Natural killer cell (primary cell): ENCODE measurements around the gene NDUFS6. TPM values are rescaled to one million over a fixed set of nuclear protein-coding genes. Genes with fewer than 3 reads are reported as not detected.

Experiments used
- ATAC-seq, 3 donors: fragments of 150-1000 bp in 2 of 3; fragments of 200-7000 bp in 1 of 3; cut with Tn5 transposase; 1 replicate in 1 of 3; 2 replicates in 2 of 3; pipeline ENCODE4 v1.10.0; 2021; ENCODE audit warnings: mild to moderate bottlenecking in 2 of 3, moderate library complexity in 2 of 3
- DNase-seq, 2 donors: peaks; one replicate each; pipeline versions ENCODE4 v3.0.0 to v3.0.0-alpha.2; 2013 to 2021; ENCODE audit warnings: mixed read lengths in 1 of 2
- H3K27ac ChIP-seq: one replicate; pipeline ENCODE4 v1.5.1; 2013; ENCODE audit warnings: mild to moderate bottlenecking, low read length
- H3K27me3 ChIP-seq: one replicate; pipeline ENCODE4 v1.6.1; 2013; ENCODE audit warnings: low read length; ENCODE audit not compliant: control insufficient read depth, insufficient read depth
- H3K36me3 ChIP-seq: one replicate; pipeline ENCODE4 v1.6.1; 2013; ENCODE audit warnings: low read length; ENCODE audit not compliant: control insufficient read depth, insufficient read depth
- H3K4me1 ChIP-seq: one replicate; pipeline ENCODE4 v1.6.1; 2013; ENCODE audit warnings: low read length; ENCODE audit not compliant: control insufficient read depth, insufficient read depth
- H3K4me3 ChIP-seq: one replicate; pipeline ENCODE4 v1.5.1; 2013; ENCODE audit warnings: low read length
- H3K9me3 ChIP-seq: one replicate; pipeline ENCODE4 v1.6.1; 2013; ENCODE audit warnings: low read length; ENCODE audit not compliant: control insufficient read depth, insufficient read depth
- H3K27ac Mint-ChIP-seq, 2 donors: one replicate each; pipeline ENCODE4 v1.8.0; 2022; ENCODE audit warnings: mild to moderate bottlenecking in 2 of 2, mixed read lengths in 2 of 2, moderate library complexity in 1 of 2
- H3K27me3 Mint-ChIP-seq, 2 donors: one replicate each; pipeline ENCODE4 v1.8.0; 2022; ENCODE audit warnings: low read depth in 2 of 2, mixed read lengths in 2 of 2
- H3K36me3 Mint-ChIP-seq: one replicate; pipeline ENCODE4 v1.8.0; 2022; ENCODE audit warnings: mixed read lengths
- H3K4me1 Mint-ChIP-seq, 2 donors: one replicate each; pipeline ENCODE4 v1.8.0; 2022; ENCODE audit warnings: mixed read lengths in 2 of 2
- H3K4me3 Mint-ChIP-seq: one replicate; pipeline ENCODE4 v1.8.0; 2022; ENCODE audit warnings: mild to moderate bottlenecking, moderate library complexity, mixed read lengths
- H3K9me3 Mint-ChIP-seq, 2 donors: one replicate each; pipeline ENCODE4 v1.8.0; 2022; ENCODE audit warnings: mixed read lengths in 2 of 2
- WGBS: methylation state at CpG from one replicate; pipeline ENCODE4 v1.1.7; 2013; ENCODE audit warnings: missing lambda C conversion rate; ENCODE audit not compliant: insufficient coverage; 5-methylcytosine and 5-hydroxymethylcytosine counted together
- intact Hi-C: fragments of 100-400 bp; cut with micrococcal nuclease; formaldehyde crosslinking; loops from one replicate; pipeline ENCODE4 v1.14.2; 2022
- total RNA-seq, 4 donors: library from RNA; stranded (reverse); fragments of 120-200 nt in 1 of 4; gene quantifications; one replicate each; pipeline versions ENCODE4 v1.2.3 to v1.2.4, GENCODE V29; 2013 to 2022
- TF ChIP-seq, protein P1 (sequence below): fragments of 200-600 bp; IDR thresholded peaks from one replicate; pipeline ENCODE4 v1.8.0; 2022; ENCODE audit warnings: antibody characterized with exemption

Gene NDUFS6
- total RNA-seq, 3 donors from 2014 or later (not counting 1 experiment from before 2014, with no cell fraction given) = 19.2 to 25.9 (median 22.5) TPM

GRCh38 chr5:1821862-1822261 is 20.7 kb downstream of the NDUFS6 start:
- DNase-seq (no peak), ATAC-seq (no peak)
- no peak overlapping the region for H3K27ac Mint-ChIP-seq
- intact Hi-C loops = no loop called here
- H3K4me1 Mint-ChIP-seq = peaks cover 0 to 7% of the 10 kb centered on the region in 2 donors
- no peaks in the 10 kb centered on the region for H3K4me1 ChIP-seq
- peaks cover 38% of the 10 kb centered on the region for H3K36me3 ChIP-seq
- H3K27ac ChIP-seq = no peak overlapping the region
- H3K27me3 Mint-ChIP-seq = no peaks in the 10 kb centered on the region
- no peak overlapping the region for H3K4me3 Mint-ChIP-seq
- no peak overlapping the region for H3K4me3 ChIP-seq
- WGBS = 98% methylated on average over 8 of the region's 8 CpGs
- H3K27me3 ChIP-seq = no peaks in the 10 kb centered on the region
- TF ChIP-seq, protein P1, sequence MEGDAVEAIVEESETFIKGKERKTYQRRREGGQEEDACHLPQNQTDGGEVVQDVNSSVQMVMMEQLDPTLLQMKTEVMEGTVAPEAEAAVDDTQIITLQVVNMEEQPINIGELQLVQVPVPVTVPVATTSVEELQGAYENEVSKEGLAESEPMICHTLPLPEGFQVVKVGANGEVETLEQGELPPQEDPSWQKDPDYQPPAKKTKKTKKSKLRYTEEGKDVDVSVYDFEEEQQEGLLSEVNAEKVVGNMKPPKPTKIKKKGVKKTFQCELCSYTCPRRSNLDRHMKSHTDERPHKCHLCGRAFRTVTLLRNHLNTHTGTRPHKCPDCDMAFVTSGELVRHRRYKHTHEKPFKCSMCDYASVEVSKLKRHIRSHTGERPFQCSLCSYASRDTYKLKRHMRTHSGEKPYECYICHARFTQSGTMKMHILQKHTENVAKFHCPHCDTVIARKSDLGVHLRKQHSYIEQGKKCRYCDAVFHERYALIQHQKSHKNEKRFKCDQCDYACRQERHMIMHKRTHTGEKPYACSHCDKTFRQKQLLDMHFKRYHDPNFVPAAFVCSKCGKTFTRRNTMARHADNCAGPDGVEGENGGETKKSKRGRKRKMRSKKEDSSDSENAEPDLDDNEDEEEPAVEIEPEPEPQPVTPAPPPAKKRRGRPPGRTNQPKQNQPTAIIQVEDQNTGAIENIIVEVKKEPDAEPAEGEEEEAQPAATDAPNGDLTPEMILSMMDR = no peak
- no peaks in the 10 kb centered on the region for H3K9me3 ChIP-seq
- peaks cover 9% of the 10 kb centered on the region for H3K36me3 Mint-ChIP-seq
- H3K9me3 Mint-ChIP-seq = no peaks in the 10 kb centered on the region

GRCh38 chr5:1823381-1824034 is 22.3 kb downstream of the NDUFS6 start:
- no peaks in the 10 kb centered on the region for H3K27me3 ChIP-seq
- H3K4me1 ChIP-seq = no peaks in the 10 kb centered on the region
- H3K9me3 ChIP-seq = no peaks in the 10 kb centered on the region
- Mint-ChIP-seq H3K4me3 (no peak overlapping the region), H3K4me1 (peaks cover 0 to 13% of the 10 kb centered on the region in 2 donors), H3K9me3 (no peaks in the 10 kb centered on the region), H3K27me3 (no peaks in the 10 kb centered on the region), H3K36me3 (peaks cover 5% of the 10 kb centered on the region), H3K27ac (no peak overlapping the region)
- peaks cover 25% of the 10 kb centered on the region for H3K36me3 ChIP-seq
- ATAC-seq (no peak), DNase-seq (no peak)
- intact Hi-C loops = no loop called here
- WGBS = 98% methylated on average over 12 of the region's 12 CpGs
- TF ChIP-seq, protein P1 = no peak
- no peak overlapping the region for H3K27ac ChIP-seq
- no peak overlapping the region for H3K4me3 ChIP-seq

- whole genome bisulfite sequencing = 97% methylated on average over 25 of the region's 25 CpGs
- Mint-ChIP-seq H3K27me3 (no peaks in the 10 kb centered on the region), H3K9me3 (no peaks in the 10 kb centered on the region), H3K36me3 (no peaks in the 10 kb centered on the region), H3K27ac (no peak overlapping the region), H3K4me3 (no peak overlapping the region), H3K4me1 (peaks cover 0 to 13% of the 10 kb centered on the region in 2 donors)
- peaks cover 23% of the 10 kb centered on the region for H3K36me3 ChIP-seq
- no peaks in the 10 kb centered on the region for H3K9me3 ChIP-seq
- H3K4me1 ChIP-seq = no peaks in the 10 kb centered on the region
- no peak for ATAC-seq
- no peak for DNase-seq
- intact Hi-C loops = no loop called here
- no peak overlapping the region for H3K4me3 ChIP-seq
- no peaks in the 10 kb centered on the region for H3K27me3 ChIP-seq
- TF ChIP-seq, protein P1 = no peak
- no peak overlapping the region for H3K27ac ChIP-seq
Measured at GRCh38 chr5:1824109-1824821, 23.1 kb downstream of the NDUFS6 start.
